Activated CD8-positive, alpha-beta memory T cell treated with anti-CD3 and anti-CD28 coated beads for 24 hours (primary cell): ENCODE results near the gene NDUFA11.
"Not testable (repeated sequence)": the region's sequence is repeated elsewhere in the genome, so short reads cannot be mapped to it uniquely, and the experiment has no call there.

Source experiments
- DNase-seq: peaks from one replicate; pipeline ENCODE4 v3.0.0-alpha.2; 2020

The NDUFA11 gene

DNA sequence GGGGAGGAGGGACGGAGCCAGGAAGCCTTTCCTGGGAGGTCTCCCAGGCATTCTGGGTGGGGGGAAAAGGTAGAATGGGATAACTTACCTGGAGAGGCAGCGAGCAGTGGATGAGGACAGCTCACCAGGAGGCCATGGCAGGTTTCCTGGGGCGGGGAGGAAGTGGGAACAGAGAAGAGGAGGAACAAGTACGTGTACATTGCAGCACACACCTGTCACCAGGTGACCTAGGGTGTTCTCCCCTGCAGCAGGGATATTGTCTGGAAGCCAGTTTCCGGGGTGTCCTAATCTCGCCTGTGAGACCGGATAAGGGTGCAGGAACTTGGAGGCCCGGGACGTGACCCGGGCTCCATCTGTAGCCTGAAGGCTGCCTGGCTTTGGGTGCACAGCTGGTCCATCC lies 52.3 kb downstream of the NDUFA11 start, which contains the start of gene FUT3:
FUT3 (minus strand) TSS at position 148 of the 400 bp plus-strand sequence.
- no peak for DNase-seq

DNA sequence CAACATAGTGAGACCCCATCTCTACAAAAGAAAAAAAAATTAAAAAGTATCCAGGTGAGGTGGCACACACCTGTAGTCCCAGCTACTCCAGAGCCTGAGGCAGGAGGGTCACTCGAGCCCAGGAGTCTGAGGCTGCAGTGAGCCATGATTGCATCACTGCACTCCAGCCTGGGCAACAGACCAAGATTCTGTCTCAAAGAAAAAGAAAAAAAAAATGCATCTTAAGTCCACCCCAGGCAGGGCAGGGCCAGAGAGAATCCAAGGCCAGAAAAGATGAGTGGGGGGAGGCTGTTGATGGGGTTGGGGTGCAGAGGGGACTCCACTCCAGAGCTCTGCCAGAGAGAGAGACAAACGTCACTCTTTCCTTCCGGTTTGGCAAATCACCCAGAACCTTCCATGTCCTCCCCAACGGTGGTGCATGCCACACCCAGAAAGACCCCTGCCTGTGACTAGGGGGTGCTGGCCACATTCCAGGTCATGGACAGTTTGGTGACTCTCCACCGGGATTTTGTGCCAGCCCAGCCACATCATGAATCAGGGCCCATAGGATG lies 52.8 kb downstream of the NDUFA11 start:
- DNase-seq: no peak

DNA sequence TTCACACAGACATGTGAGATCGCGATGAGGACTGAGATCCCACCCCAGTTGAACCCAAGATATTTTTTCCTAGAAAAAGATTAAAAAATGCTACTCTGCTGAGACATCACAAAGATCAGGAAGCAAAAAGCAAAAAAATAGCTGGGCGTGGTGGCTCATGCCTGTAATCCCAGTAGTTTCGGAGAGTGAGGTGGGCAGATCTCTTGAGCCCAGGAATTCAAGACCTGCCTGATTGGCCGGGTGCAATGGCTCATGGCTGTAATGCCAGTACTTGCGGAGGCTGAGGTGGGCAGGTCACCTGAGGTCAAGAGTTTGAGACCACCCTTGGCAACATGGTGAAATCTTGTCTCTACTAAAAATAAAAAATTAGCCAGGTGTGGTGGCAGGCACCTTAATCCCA lies 53.4 kb downstream of the NDUFA11 start:
- DNase-seq: no peak

DNA sequence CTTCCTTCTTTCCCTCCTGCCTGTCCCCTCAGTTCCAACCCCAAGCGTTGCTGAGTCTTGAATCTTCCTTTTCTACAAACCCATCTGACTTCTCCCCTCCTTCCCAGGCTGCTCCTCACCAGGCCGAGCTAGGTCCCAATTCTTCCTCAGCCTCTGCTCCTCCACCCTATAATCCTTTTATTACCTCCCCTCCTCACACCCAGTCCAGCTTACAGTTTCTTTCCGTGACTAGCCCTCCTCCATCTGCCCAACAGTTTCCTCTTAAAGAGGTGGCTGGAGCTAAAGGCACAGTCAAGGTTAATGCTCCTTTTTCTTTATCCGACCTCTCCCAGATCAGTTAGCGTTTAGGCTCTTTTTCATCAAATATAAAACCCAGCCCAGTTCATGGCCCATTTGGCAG lies 55.0 kb downstream of the NDUFA11 start:
- not testable (repeated sequence) for DNase-seq

DNA sequence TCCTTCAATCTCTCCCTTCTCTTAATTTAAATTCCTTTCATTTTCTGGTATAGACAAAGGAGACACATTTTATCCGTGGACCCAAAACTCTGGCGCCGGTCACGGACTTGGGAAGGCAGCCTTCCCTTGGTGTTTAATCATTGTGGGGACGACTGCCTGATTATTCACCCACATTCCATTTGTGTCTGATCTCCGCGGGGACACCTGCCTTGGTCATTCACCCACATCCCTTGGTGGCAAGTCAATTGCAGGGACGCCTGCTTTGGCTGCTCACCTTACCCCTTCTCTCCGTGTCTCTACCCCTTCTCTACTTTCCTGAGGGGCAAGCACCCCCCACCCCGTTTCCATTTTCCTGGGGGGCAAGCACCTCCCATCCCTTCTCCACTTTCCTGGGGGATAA lies 55.7 kb downstream of the NDUFA11 start:
- DNase-seq: not testable (repeated sequence)
